SK-N-SH (cell line): Measurements from ENCODE around the gene RAB24. TPM values are rescaled to one million over a fixed set of nuclear protein-coding genes. Genes with fewer than 3 reads are reported as not detected.

Experiments
- CTCF ChIA-PET: fragments of 300-600, 350-600 bp; formaldehyde crosslinking; extraction: SDS; loops from one replicate; lab custom pipeline; 2021; lab: Yijun Ruan, JAX
- POLR2A ChIA-PET: fragments of 350-600 bp; sonication (Branson Sonifier 250); formaldehyde crosslinking; extraction: SDS; loops from one replicate; lab custom pipeline; 2020; ENCODE audit warnings: antibody characterized with exemption, inconsistent platforms; lab: Yijun Ruan, JAX
- DNase-seq: peaks from one replicate; pipeline ENCODE4 v3.0.0; 2012
- H2AFZ ChIP-seq: fragments of 200-600 bp; sonication (generic); 2 replicates; pipeline ENCODE4 v1.8.1; 2016; ENCODE audit warnings: antibody characterized with exemption, mild to moderate bottlenecking, low read depth
- H3F3A ChIP-seq: fragments of 200-600 bp; sonication (generic); replicated peaks from 2 replicates; pipeline ENCODE3; 2016; ENCODE audit warnings: antibody characterized with exemption, mild to moderate bottlenecking; ENCODE audit not compliant: insufficient read depth
- H3K27ac ChIP-seq, 2 experiments: fragments of 200-500 bp in 1 of 2; fragments of 200-600 bp in 1 of 2; sonication (Bioruptor generic) in 1 of 2; sonication (generic), shearing (Covaris generic) in 1 of 2; 2 replicates each; pipeline versions ENCODE4 v1.5.1 to v1.6.1; 2014 to 2016; ENCODE audit warnings: low read depth in 2 of 2, inconsistent platforms in 1 of 2, low read length in 1 of 2, mild to moderate bottlenecking in 1 of 2, mixed read lengths in 1 of 2
- H3K27me3 ChIP-seq: fragments of 200-600 bp; sonication (generic), shearing (Covaris generic); 2 replicates; pipeline ENCODE4 v1.6.1; 2016; ENCODE audit warnings: mixed run types; ENCODE audit not compliant: insufficient read depth
- H3K36me3 ChIP-seq, 2 experiments: fragments of 200-500 bp in 1 of 2; fragments of 200-600 bp in 1 of 2; sonication (Bioruptor generic) in 1 of 2; sonication (generic) in 1 of 2; replicated peaks in 1 of 2; 2 replicates each; pipeline versions ENCODE3 to v1.5.1; 2014 to 2016; ENCODE audit warnings: low read length in 1 of 2, mild to moderate bottlenecking in 1 of 2; ENCODE audit not compliant: insufficient read depth in 2 of 2, control insufficient read depth in 1 of 2
- H3K4me1 ChIP-seq, 2 experiments: fragments of 200-500 bp in 1 of 2; fragments of 200-600 bp in 1 of 2; sonication (Bioruptor generic) in 1 of 2; sonication (generic), shearing (Covaris generic) in 1 of 2; 2 replicates each; pipeline versions ENCODE4 v1.5.1 to v1.6.1; 2014 to 2016; ENCODE audit warnings: low read depth in 1 of 2, low read length in 1 of 2, mixed run types in 1 of 2; ENCODE audit not compliant: insufficient read depth in 2 of 2, control insufficient read depth in 1 of 2
- H3K4me2 ChIP-seq: fragments of 200-600 bp; sonication (generic), shearing (Covaris generic); 2 replicates; pipeline ENCODE4 v1.6.1; 2017; ENCODE audit warnings: mixed run types
- H3K4me3 ChIP-seq, 2 experiments: fragments of 200-500 bp in 1 of 2; fragments of 200-600 bp in 1 of 2; sonication (Bioruptor generic) in 1 of 2; sonication (generic), shearing (Covaris generic) in 1 of 2; 2 replicates each; pipeline versions ENCODE4 v1.5.1 to v1.8.1; 2014 to 2016; ENCODE audit warnings: low read depth in 2 of 2, inconsistent platforms in 1 of 2, low read length in 1 of 2, mild to moderate bottlenecking in 1 of 2, mixed read lengths in 1 of 2, moderate library complexity in 1 of 2
- H3K79me2 ChIP-seq: fragments of 200-600 bp; sonication (generic); 2 replicates; pipeline ENCODE4 v1.8.1; 2017; ENCODE audit warnings: mild to moderate bottlenecking; ENCODE audit not compliant: insufficient read depth
- H3K9ac ChIP-seq: fragments of 200-600 bp; sonication (generic); 2 replicates; pipeline ENCODE4 v1.6.1; 2017; ENCODE audit warnings: mixed run types
- H3K9me2 ChIP-seq: fragments of 200-600 bp; sonication (generic); 2 replicates; pipeline ENCODE4 v1.6.1; 2017; ENCODE audit warnings: mixed run types
- H3K9me3 ChIP-seq: fragments of 200-600 bp; sonication (generic); 2 replicates; pipeline ENCODE4 v1.6.1; 2017; ENCODE audit warnings: mixed run types, mild to moderate bottlenecking, moderate library complexity
- H4K20me1 ChIP-seq: fragments of 200-600 bp; sonication (generic); 2 replicates; pipeline ENCODE4 v1.6.1; 2017; ENCODE audit warnings: mild to moderate bottlenecking, mixed run types; ENCODE audit not compliant: insufficient read depth
- CHD2 ChIP-seq: fragments of 150-350 bp; IDR thresholded peaks from 2 replicates; pipeline ENCODE4 v1.6.1; 2018; ENCODE audit warnings: low read length; ENCODE audit not compliant: partially characterized antibody
- ELF1 ChIP-seq: IDR thresholded peaks from 2 replicates; pipeline ENCODE4 v1.4.0; 2012
- EP300 ChIP-seq, 2 experiments: IDR thresholded peaks; 2 replicates each; pipeline versions ENCODE4 v1.4.0 to v1.6.1; 2012; ENCODE audit warnings: borderline replicate concordance in 1 of 2, low read depth in 1 of 2, low read length in 1 of 2
- EZH2phosphoT487 ChIP-seq: fragments of 200-600 bp; sonication (generic); IDR thresholded peaks from 2 replicates; pipeline ENCODE4 v1.6.1; 2017; ENCODE audit warnings: low read depth, mixed run types, mild to moderate bottlenecking, antibody characterized with exemption, moderate library complexity, borderline replicate concordance
- FOXJ3 ChIP-seq: sonication (generic); formaldehyde crosslinking; IDR thresholded peaks from 2 replicates; pipeline ENCODE4 v1.5.1; 2020; ENCODE audit warnings: mild to moderate bottlenecking, missing genetic modification reagents
- FOXM1 ChIP-seq: IDR thresholded peaks from 2 replicates; pipeline ENCODE4 v1.4.0; 2012; ENCODE audit warnings: low read depth, mild to moderate bottlenecking
- GABPA ChIP-seq: IDR thresholded peaks from 2 replicates; pipeline ENCODE4 v1.4.0; 2012; ENCODE audit warnings: low read depth, mild to moderate bottlenecking
- JUND ChIP-seq: IDR thresholded peaks from 2 replicates; pipeline ENCODE4 v1.4.0; 2012
- MEF2A ChIP-seq: IDR thresholded peaks from 2 replicates; pipeline ENCODE4 v1.4.0; 2012; ENCODE audit warnings: low read depth, borderline replicate concordance
- NFIC ChIP-seq: IDR thresholded peaks from 2 replicates; pipeline ENCODE4 v1.4.0; 2012; ENCODE audit warnings: borderline replicate concordance
- POLR2AphosphoS5 ChIP-seq: IDR thresholded peaks from 2 replicates; pipeline ENCODE4 v1.6.1; 2012; ENCODE audit warnings: low read depth, low read length
- RAD21 ChIP-seq: IDR thresholded peaks from 2 replicates; pipeline ENCODE4 v1.6.1; 2012; ENCODE audit warnings: mild to moderate bottlenecking, low read length
- RCOR1 ChIP-seq: fragments of 150-350 bp; IDR thresholded peaks from 2 replicates; pipeline ENCODE4 v1.6.1; 2017; ENCODE audit warnings: antibody characterized with exemption, low read length
- RXRA ChIP-seq: IDR thresholded peaks from 2 replicates; pipeline ENCODE4 v1.4.0; 2012; ENCODE audit warnings: low read depth, mild to moderate bottlenecking, borderline replicate concordance
- SIN3A ChIP-seq: IDR thresholded peaks from 2 replicates; pipeline ENCODE4 v1.6.1; 2012; ENCODE audit warnings: low read depth, mild to moderate bottlenecking, low read length, moderate library complexity, borderline replicate concordance
- SMC3 ChIP-seq: IDR thresholded peaks from 2 replicates; pipeline ENCODE4 v1.6.1; 2012; ENCODE audit warnings: low read depth, low read length, improper control_type of control experiment
- TAF1 ChIP-seq: IDR thresholded peaks from 2 replicates; pipeline ENCODE4 v1.6.1; 2012; ENCODE audit warnings: low read depth, mild to moderate bottlenecking, low read length, moderate library complexity, borderline replicate concordance
- TCF12 ChIP-seq: IDR thresholded peaks from 2 replicates; pipeline ENCODE4 v1.4.0; 2012
- TEAD4 ChIP-seq: IDR thresholded peaks from 2 replicates; pipeline ENCODE4 v1.4.0; 2012; ENCODE audit warnings: mild to moderate bottlenecking, borderline replicate concordance; ENCODE audit not compliant: insufficient read depth
- YY1 ChIP-seq: IDR thresholded peaks from 2 replicates; pipeline ENCODE4 v1.4.0; 2012; ENCODE audit warnings: low read depth, mild to moderate bottlenecking
- WGBS: methylation state at CpG from one replicate; pipeline ENCODE4 v1.1.6; 2017; ENCODE audit warnings: low lambda C conversion rate; 5-methylcytosine and 5-hydroxymethylcytosine counted together
- polyA plus RNA-seq, 3 experiments: library from polyadenylated mRNA; depleted of rRNA; stranded (reverse); fragments of >200 nt; gene quantifications; 2 replicates each; pipeline ENCODE4 v1.2.3, GENCODE V29; 2012
- TF ChIP-seq, protein P1 (sequence below): IDR thresholded peaks from 2 replicates; pipeline ENCODE4 v1.4.0; 2012; ENCODE audit warnings: low read depth, borderline replicate concordance
- TF ChIP-seq, protein P2 (sequence below): IDR thresholded peaks from 2 replicates; pipeline ENCODE4; 2012
- TF ChIP-seq, protein P3 (sequence below): IDR thresholded peaks from 2 replicates; pipeline ENCODE4 v1.4.0; 2012; ENCODE audit warnings: low read depth
- TF ChIP-seq, protein P4 (sequence below): fragments of 150-350 bp; IDR thresholded peaks from 2 replicates; pipeline ENCODE4 v1.6.1; 2016; ENCODE audit warnings: mild to moderate bottlenecking, low read depth, low read length
- TF ChIP-seq, protein P5 (sequence below): fragments of 200-600 bp; sonication (generic); IDR thresholded peaks from 2 replicates; pipeline ENCODE4 v1.6.1; 2017; ENCODE audit warnings: antibody characterized with exemption, mild to moderate bottlenecking, moderate library complexity

Gene RAB24
- polyA plus RNA-seq, 1 of the 3 experiments (the other 2 are of a cell fraction) = 101 TPM

DNA sequence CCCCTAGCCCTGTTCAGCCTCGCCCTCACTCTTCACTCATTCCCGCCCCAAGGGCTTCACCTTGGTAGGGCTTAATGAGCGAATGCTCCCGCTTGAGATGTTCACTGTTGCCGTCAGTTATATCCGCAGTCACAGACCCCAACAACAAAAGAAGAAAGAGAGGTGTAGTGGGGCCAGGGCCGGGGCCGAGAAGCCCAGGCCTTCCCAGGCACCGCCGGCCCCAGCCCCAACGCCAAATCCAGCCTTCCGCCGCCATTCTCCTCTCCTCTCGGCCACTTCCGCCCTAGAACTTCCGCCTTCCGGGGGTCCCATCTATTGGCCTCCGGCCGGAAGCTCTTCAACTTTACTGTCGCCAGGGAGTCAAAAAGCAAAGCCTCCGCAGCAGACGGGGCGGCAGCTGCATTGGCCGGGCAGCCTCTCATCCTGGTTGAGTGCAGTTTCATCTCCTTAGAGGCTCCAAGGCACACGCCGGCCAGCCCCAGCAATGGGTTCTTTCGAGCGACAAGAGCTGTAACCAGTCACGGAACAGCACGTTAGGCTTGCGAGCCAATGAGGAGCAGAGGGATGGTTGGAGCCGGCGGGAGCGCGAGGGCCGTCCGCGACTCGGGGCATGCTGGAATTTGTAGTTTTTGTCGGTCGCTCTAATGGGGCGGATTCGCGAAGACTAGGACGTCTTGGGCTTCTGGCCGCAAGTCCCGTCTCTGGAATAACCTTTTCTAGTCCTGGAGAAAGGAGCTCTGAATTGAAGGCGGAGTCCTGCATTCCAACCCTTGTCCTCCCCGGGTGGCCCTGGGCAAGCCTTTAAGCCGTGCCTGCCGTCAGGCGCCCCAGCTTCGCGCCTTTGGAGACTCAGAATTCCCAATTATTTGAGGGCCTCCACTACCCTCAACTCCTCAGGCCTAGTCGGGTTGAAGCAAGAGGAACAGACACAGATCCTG is 48.1 kb upstream of the RAB24 start, which contains the start of gene LMAN2 (continued):
- TF ChIP-seq EP300 (IDR thresholded peaks at IDR 0.05; ENCODE audit: borderline replicate concordance in 1 of 2, low read depth in 1 of 2, low read length in 1 of 2) = no peak
- TF ChIP-seq, protein P1, sequence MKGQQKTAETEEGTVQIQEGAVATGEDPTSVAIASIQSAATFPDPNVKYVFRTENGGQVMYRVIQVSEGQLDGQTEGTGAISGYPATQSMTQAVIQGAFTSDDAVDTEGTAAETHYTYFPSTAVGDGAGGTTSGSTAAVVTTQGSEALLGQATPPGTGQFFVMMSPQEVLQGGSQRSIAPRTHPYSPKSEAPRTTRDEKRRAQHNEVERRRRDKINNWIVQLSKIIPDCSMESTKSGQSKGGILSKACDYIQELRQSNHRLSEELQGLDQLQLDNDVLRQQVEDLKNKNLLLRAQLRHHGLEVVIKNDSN = no peak
- peak; percentile 81 for TF ChIP-seq POLR2AphosphoS5
- TF ChIP-seq EZH2phosphoT487 = no peak
- TF ChIP-seq FOXJ3 (CRISPR knock-in tag) = no peak
- TF ChIP-seq GABPA = peak; percentile 99
- TF ChIP-seq NFIC = no peak
- peak; percentile 46; the same call in 1 of the 2 replicates for TF ChIP-seq SIN3A
- no peak for TF ChIP-seq SMC3
- peak; percentile 96 for TF ChIP-seq YY1
- TF ChIP-seq TCF12 = no peak
- no peak for TF ChIP-seq RXRA
- TF ChIP-seq MEF2A = no peak
- TF ChIP-seq, protein P2, sequence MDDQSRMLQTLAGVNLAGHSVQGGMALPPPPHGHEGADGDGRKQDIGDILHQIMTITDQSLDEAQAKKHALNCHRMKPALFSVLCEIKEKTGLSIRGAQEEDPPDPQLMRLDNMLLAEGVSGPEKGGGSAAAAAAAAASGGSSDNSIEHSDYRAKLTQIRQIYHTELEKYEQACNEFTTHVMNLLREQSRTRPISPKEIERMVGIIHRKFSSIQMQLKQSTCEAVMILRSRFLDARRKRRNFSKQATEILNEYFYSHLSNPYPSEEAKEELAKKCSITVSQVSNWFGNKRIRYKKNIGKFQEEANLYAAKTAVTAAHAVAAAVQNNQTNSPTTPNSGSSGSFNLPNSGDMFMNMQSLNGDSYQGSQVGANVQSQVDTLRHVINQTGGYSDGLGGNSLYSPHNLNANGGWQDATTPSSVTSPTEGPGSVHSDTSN = peak; percentile 100
- TF ChIP-seq ELF1 = peak; percentile 99
- TF ChIP-seq, all 33 proteins: peak for 13

DNA sequence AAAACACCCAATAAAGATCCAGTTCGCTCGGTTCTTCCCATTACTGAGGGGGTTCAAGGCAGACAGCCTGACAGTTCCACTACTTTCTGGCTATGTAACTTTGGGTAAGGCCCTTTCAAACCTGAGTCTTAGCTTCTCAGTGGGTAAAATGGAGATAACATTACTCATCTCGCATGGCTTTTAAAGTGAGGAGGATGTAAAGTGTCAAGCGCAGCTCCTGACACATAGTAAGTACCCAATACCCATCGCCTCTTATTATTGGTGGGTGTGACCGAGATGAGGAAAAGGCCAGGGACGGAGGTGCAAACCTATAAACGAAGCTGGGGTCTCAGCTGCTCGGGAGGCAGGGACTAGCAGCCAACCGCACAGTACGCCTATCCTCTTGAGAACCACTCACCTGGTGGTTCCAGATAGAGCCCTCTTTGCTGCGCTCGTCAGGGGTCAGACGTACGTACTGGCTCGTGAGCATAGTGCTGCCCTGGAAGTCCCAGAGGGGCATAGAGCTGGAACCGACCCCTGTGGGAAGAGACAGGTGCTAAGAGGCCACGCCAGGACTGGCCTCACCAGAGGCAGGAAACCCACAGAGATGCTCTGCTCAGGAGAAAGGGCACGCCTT is 47.4 kb upstream of the RAB24 start:
- Histone ChIP-seq H3K9ac (peak overlapping the region; percentile 97), H3K4me1 (peaks cover 5 to 23% of the 10 kb centered on the region in 2 experiments; a peak in 3 of 4 replicates), H2AFZ (peak overlapping the region; percentile 96), H3K27ac (peak overlapping the region; percentile 98), H3K9me2 (no peaks in the 10 kb centered on the region), H3K9me3 (no peaks in the 10 kb centered on the region), H3F3A (no peaks in the 10 kb centered on the region), H3K36me3 (peaks cover 16 to 23% of the 10 kb centered on the region in 2 experiments), H3K79me2 (peaks cover 56% of the 10 kb centered on the region), H4K20me1 (peaks cover 12% of the 10 kb centered on the region; the same call in 1 of the 2 replicates), H3K27me3 (no peaks in the 10 kb centered on the region), H3K4me2 (peak overlapping the region; percentile 92), H3K4me3 (peak overlapping the region; percentile 96 to 100)
- POLR2A ChIA-PET = interaction anchor here (0.5 to 2.4 kb wide), 5 partner anchors 12 to 704 kb away, joined by 3 to 18 read pairs (median 5); partner anchors contain the start of gene TSPAN17
- DNase-seq = no peak
- 11% methylated on average over 19 of the region's 19 CpGs for whole genome bisulfite sequencing
- CTCF ChIA-PET = interaction anchor here (0.6 to 3.0 kb wide), 9 partner anchors 10 to 1458 kb away, joined by 3 to 10 read pairs (median 5); no protein-coding TSS in a partner anchor
- TF ChIP-seq, protein P3, sequence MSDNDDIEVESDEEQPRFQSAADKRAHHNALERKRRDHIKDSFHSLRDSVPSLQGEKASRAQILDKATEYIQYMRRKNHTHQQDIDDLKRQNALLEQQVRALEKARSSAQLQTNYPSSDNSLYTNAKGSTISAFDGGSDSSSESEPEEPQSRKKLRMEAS = no peak
- TF ChIP-seq, protein P4, sequence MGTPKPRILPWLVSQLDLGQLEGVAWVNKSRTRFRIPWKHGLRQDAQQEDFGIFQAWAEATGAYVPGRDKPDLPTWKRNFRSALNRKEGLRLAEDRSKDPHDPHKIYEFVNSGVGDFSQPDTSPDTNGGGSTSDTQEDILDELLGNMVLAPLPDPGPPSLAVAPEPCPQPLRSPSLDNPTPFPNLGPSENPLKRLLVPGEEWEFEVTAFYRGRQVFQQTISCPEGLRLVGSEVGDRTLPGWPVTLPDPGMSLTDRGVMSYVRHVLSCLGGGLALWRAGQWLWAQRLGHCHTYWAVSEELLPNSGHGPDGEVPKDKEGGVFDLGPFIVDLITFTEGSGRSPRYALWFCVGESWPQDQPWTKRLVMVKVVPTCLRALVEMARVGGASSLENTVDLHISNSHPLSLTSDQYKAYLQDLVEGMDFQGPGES = no peak
- no peak for TF ChIP-seq RCOR1
- TF ChIP-seq, protein P5, sequence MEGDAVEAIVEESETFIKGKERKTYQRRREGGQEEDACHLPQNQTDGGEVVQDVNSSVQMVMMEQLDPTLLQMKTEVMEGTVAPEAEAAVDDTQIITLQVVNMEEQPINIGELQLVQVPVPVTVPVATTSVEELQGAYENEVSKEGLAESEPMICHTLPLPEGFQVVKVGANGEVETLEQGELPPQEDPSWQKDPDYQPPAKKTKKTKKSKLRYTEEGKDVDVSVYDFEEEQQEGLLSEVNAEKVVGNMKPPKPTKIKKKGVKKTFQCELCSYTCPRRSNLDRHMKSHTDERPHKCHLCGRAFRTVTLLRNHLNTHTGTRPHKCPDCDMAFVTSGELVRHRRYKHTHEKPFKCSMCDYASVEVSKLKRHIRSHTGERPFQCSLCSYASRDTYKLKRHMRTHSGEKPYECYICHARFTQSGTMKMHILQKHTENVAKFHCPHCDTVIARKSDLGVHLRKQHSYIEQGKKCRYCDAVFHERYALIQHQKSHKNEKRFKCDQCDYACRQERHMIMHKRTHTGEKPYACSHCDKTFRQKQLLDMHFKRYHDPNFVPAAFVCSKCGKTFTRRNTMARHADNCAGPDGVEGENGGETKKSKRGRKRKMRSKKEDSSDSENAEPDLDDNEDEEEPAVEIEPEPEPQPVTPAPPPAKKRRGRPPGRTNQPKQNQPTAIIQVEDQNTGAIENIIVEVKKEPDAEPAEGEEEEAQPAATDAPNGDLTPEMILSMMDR = no peak
- no peak for TF ChIP-seq GABPA
- no peak for TF ChIP-seq TAF1
- no peak for TF ChIP-seq RAD21
- TF ChIP-seq SMC3 = no peak
- no peak for TF ChIP-seq CHD2
- TF ChIP-seq JUND = no peak
- TF ChIP-seq FOXM1 = no peak
- TF ChIP-seq ELF1 = no peak
- no peak for TF ChIP-seq TEAD4
